Cardiac atrium fibroblast (primary cell): ENCODE results near the gene RBFOX1. TPM values are rescaled to one million over a fixed set of nuclear protein-coding genes. Genes with fewer than 3 reads are reported as not detected.

Source experiments
- total RNA-seq: library from RNA; depleted of rRNA; stranded (reverse); fragments of >200 nt; gene quantifications from 2 replicates; pipeline ENCODE4 v1.2.3, GENCODE V29; 2015

Gene RBFOX1
- total RNA-seq = not detected in 2 replicates

DNA sequence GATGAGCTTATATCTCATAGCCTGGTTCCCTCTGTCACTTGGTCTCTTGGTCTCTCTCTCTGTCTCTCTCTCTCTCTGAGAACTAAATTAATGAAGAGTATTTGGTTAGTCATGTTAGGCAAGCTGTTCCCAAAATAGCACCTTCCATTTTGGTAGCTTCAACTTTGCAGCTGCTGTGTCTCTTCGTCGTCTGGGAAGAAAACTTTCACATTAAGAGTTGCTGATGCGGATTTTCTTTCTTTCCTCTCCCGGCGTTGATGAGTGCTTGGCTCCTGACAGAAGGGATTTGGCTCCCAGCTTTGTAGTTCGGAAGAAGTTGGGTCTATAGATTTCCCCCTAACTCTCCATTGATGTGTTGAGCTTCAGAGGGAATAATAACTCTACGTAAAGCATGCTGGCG, at the start of gene RBFOX1:
TSS of gene RBFOX1 (plus strand) at position 235 of the 400 bp plus-strand sequence.

